ENCODE results near the gene RP2. TPM values are rescaled to one million over a fixed set of nuclear protein-coding genes. Genes with fewer than 3 reads are reported as not detected.

RP2 gene
- total RNA-seq, 1 experiment from 2014 or later = 5.7 TPM

DNA sequence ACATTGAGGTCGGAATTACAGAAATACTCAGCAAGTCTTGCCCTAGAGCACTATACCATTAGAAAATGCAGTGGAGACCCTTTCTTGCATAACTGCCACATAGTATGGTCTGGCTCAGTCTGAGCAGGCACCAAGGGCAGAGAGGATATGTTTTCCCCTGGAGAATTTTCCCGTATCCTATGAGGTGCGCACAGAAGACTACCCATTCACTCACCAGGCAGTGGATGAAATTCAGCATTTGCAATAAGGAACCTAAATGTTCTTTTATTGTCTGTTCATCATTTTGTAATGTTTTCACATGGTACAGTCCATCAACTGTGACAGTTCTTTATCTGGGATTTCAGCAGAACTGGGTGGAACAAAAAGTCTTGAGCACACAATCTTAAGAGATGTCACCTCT is 90.9 kb downstream of the RP2 start:
- H3K79me2 ChIP-seq (ENCODE audit: insufficient read depth, low read length) = 0 out of 2 replicates have a peak, but pooled peaks cover 2% of the 10 kb centered on the region
- no peak for DNase-seq (ENCODE audit: low read depth, low spot score)
- H3K4me1 ChIP-seq (ENCODE audit: control insufficient read depth in 1 of 2, insufficient read depth in 2 of 2, low read length in 2 of 2) = peaks cover 0 to 7% of the 10 kb centered on the region in 2 experiments; a peak in 2 of 4 replicates
- H3K27me3 ChIP-seq (ENCODE audit: insufficient read depth, low read length) = no peaks in the 10 kb centered on the region
- no peaks in the 10 kb centered on the region for H3K9me3 ChIP-seq (ENCODE audit: control insufficient read depth in 1 of 2, insufficient read depth in 1 of 2, low read depth in 1 of 2, low read length in 2 of 2)
- no peak overlapping the region for H3K9ac ChIP-seq (ENCODE audit: low read length)
- H3K9me2 ChIP-seq (ENCODE audit: insufficient read depth) = no peaks in the 10 kb centered on the region
- ChIA-PET POLR2A (no interaction called here), RAD21 (ENCODE audit: low non-redundant PET in 1 of 2, low total read pairs in 2 of 2, uncharacterized antibody in 2 of 2, unreplicated experiment in 2 of 2) (no interaction called here), CTCF (no interaction called here)
- no peak overlapping the region for H2AFZ ChIP-seq (ENCODE audit: low read depth, low read length, poor library complexity, severe bottlenecking)
- no peak overlapping the region for H3K4me2 ChIP-seq (ENCODE audit: low read length)
- H3K27ac ChIP-seq (ENCODE audit: low read depth, low read length) = no peak overlapping the region
- no peak for ATAC-seq
- H3K36me3 ChIP-seq (ENCODE audit: control insufficient read depth in 1 of 2, insufficient read depth in 2 of 2, low read length in 2 of 2) = no peaks in the 10 kb centered on the region
- H3K4me3 ChIP-seq (replicated peaks in 1 of 2; ENCODE audit: low read depth in 1 of 2, low read length in 2 of 2) = no peak overlapping the region
- intact Hi-C loops (cut with micrococcal nuclease) = no loop called here
- H4K20me1 ChIP-seq (ENCODE audit: insufficient read depth) = no peaks in the 10 kb centered on the region
- no TSS peak for BruUV-seq (replicated peaks)
- TF ChIP-seq, protein P1, sequence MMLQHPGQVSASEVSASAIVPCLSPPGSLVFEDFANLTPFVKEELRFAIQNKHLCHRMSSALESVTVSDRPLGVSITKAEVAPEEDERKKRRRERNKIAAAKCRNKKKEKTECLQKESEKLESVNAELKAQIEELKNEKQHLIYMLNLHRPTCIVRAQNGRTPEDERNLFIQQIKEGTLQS (IDR thresholded peaks at IDR 0.05) = no peak
- TF ChIP-seq, protein P2, sequence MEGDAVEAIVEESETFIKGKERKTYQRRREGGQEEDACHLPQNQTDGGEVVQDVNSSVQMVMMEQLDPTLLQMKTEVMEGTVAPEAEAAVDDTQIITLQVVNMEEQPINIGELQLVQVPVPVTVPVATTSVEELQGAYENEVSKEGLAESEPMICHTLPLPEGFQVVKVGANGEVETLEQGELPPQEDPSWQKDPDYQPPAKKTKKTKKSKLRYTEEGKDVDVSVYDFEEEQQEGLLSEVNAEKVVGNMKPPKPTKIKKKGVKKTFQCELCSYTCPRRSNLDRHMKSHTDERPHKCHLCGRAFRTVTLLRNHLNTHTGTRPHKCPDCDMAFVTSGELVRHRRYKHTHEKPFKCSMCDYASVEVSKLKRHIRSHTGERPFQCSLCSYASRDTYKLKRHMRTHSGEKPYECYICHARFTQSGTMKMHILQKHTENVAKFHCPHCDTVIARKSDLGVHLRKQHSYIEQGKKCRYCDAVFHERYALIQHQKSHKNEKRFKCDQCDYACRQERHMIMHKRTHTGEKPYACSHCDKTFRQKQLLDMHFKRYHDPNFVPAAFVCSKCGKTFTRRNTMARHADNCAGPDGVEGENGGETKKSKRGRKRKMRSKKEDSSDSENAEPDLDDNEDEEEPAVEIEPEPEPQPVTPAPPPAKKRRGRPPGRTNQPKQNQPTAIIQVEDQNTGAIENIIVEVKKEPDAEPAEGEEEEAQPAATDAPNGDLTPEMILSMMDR (IDR thresholded peaks at IDR 0.05 in 2 of 3, conservative IDR thresholded peaks at IDR 0.05 in 1 of 3; ENCODE audit: borderline replicate concordance in 1 of 3, insufficient read depth in 1 of 3, low read depth in 2 of 3, low read length in 2 of 3) = no peak
- TF ChIP-seq EGR1 (IDR thresholded peaks at IDR 0.05; ENCODE audit: low read depth) (no peak), SIN3A (IDR thresholded peaks at IDR 0.05; ENCODE audit: low read depth) (no peak), TCF7L2 (IDR thresholded peaks at IDR 0.05; ENCODE audit: borderline replicate concordance, extremely low read depth, insufficient read depth, insufficient read length) (no peak), FOSL1 (IDR thresholded peaks at IDR 0.05; ENCODE audit: low read depth) (no peak), RAD21 (IDR thresholded peaks at IDR 0.05; ENCODE audit: low read depth) (no peak), ZFX (IDR thresholded peaks at IDR 0.05) (no peak), EZH2phosphoT487 (IDR thresholded peaks at IDR 0.05; ENCODE audit: borderline replicate concordance) (no peak), JUND (IDR thresholded peaks at IDR 0.05) (no peak), YY1 (IDR thresholded peaks at IDR 0.05; ENCODE audit: extremely low read depth, insufficient replicate concordance, low read depth, low read length) (no peak), SP1 (IDR thresholded peaks at IDR 0.05; ENCODE audit: low read depth) (no peak), POLR2A (IDR thresholded peaks at IDR 0.05; ENCODE audit: borderline replicate concordance, extremely low read depth, insufficient read depth, insufficient read length) (no peak), POLR2AphosphoS5 (IDR thresholded peaks at IDR 0.05; ENCODE audit: low read depth, low read length) (no peak), ZNF274 (IDR thresholded peaks at IDR 0.05; ENCODE audit: low read depth, low read length) (no peak)
- TF ChIP-seq, protein P3, sequence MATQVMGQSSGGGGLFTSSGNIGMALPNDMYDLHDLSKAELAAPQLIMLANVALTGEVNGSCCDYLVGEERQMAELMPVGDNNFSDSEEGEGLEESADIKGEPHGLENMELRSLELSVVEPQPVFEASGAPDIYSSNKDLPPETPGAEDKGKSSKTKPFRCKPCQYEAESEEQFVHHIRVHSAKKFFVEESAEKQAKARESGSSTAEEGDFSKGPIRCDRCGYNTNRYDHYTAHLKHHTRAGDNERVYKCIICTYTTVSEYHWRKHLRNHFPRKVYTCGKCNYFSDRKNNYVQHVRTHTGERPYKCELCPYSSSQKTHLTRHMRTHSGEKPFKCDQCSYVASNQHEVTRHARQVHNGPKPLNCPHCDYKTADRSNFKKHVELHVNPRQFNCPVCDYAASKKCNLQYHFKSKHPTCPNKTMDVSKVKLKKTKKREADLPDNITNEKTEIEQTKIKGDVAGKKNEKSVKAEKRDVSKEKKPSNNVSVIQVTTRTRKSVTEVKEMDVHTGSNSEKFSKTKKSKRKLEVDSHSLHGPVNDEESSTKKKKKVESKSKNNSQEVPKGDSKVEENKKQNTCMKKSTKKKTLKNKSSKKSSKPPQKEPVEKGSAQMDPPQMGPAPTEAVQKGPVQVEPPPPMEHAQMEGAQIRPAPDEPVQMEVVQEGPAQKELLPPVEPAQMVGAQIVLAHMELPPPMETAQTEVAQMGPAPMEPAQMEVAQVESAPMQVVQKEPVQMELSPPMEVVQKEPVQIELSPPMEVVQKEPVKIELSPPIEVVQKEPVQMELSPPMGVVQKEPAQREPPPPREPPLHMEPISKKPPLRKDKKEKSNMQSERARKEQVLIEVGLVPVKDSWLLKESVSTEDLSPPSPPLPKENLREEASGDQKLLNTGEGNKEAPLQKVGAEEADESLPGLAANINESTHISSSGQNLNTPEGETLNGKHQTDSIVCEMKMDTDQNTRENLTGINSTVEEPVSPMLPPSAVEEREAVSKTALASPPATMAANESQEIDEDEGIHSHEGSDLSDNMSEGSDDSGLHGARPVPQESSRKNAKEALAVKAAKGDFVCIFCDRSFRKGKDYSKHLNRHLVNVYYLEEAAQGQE (IDR thresholded peaks at IDR 0.05; ENCODE audit: low read depth) = no peak
- TF ChIP-seq, protein P4, sequence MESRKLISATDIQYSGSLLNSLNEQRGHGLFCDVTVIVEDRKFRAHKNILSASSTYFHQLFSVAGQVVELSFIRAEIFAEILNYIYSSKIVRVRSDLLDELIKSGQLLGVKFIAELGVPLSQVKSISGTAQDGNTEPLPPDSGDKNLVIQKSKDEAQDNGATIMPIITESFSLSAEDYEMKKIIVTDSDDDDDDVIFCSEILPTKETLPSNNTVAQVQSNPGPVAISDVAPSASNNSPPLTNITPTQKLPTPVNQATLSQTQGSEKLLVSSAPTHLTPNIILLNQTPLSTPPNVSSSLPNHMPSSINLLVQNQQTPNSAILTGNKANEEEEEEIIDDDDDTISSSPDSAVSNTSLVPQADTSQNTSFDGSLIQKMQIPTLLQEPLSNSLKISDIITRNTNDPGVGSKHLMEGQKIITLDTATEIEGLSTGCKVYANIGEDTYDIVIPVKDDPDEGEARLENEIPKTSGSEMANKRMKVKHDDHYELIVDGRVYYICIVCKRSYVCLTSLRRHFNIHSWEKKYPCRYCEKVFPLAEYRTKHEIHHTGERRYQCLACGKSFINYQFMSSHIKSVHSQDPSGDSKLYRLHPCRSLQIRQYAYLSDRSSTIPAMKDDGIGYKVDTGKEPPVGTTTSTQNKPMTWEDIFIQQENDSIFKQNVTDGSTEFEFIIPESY (IDR thresholded peaks at IDR 0.05; ENCODE audit: extremely low read depth, insufficient replicate concordance, low read length) = no peak

All from HCT116 (cell line).